Endothelial cell of hepatic sinusoid (primary cell): ENCODE results near the gene TRIM14.

Source experiments
- in situ Hi-C: cut with HindIII; loops from 2 replicates; pipeline ENCODE4 v1.10.0; 2017; ENCODE audit warnings: low sequenced_read_pairs

The TRIM14 gene

DNA sequence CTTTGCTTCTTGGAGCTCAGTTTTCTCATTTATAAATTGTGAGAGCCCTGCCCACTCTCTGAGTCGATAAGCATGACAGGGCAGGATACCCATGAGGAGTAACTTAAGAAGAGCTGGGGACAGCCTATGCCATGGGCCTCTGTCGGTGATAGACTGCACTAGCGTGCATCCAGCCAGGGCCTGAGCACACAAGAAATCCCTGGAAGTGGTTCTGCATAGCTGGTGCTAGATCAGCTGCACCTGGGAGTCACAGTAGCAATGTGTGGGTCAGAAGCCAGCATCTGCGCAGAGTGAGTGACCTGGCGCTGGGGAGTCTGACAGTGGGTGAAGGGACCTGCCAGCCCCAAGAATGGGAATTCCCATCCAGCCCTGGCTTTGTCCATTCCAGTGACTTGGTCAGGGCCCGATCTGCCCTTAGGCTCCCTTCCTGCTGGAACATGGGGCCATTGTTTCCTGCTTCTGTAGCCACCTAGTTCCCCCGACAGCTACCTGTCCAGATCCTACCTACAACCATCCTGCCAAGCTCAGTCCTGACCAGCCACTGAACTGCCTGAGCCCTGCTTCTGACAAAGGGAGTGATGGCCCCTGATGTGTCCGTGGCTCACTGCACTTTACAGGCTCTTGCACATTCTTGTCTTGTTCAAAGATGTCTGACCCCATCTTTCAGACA, 98.4 kb downstream of the TRIM14 start:
- in situ Hi-C loops, result loop anchor here (5.0 kb wide), 1 partner anchor 82 kb away; no protein-coding TSS in a partner anchor

DNA sequence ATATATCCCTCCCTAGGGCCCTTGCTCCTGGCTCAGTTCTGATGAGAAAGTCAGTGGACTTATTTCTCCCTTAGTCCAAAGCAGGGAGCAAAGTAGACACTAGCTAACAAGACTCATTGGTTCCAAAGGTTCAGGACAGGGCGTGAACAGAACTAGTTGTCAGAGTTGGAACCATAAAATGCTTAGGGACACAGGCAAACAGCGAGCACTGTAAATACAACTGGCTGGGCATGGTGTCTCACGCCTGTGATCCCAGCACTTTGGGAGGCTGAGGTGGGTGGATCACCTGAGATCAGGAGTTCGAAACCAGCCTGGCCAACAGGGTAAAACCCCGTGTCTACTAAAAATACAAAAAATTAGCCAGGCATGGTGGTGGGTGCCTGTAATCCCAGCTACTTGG, 99.2 kb downstream of the TRIM14 start:
- in situ Hi-C loops, result loop anchor here (5.0 kb wide), 1 partner anchor 82 kb away; no protein-coding TSS in a partner anchor
